ENCODE measurements around the gene SKAP1. TPM values are rescaled to one million over a fixed set of nuclear protein-coding genes. Genes with fewer than 3 reads are reported as not detected.
"Not testable (repeated sequence)": the region's sequence is repeated elsewhere in the genome, so short reads cannot be mapped to it uniquely, and the experiment has no call there.

SKAP1 gene
- total RNA-seq, 1 experiment from 2014 or later: not detected

GRCh38 chr17:48378238-48378637, 51.8 kb downstream of the SKAP1 start:
- DNase-seq: no peak

GRCh38 chr17:48376682-48377325, 53.2 kb downstream of the SKAP1 start:
- H3K36me3 ChIP-seq (replicated peaks; ENCODE audit: control insufficient read depth, insufficient read depth, low read length): no peaks in the 10 kb centered on the region
- 0 out of 2 replicates have a peak, but pooled peaks cover 1% of the 10 kb centered on the region for H3K27me3 ChIP-seq (ENCODE audit: control insufficient read depth, insufficient read depth, low read length)
- H3K4me3 ChIP-seq (ENCODE audit: insufficient read depth, low read depth, low read length): no peak overlapping the region
- DNase-seq: no peak

More at GRCh38 chr17:48378238-48378637, 51.8 kb downstream of the SKAP1 start:
- Histone ChIP-seq H3K36me3 (replicated peaks; ENCODE audit: control insufficient read depth, insufficient read depth, low read length) (no peaks in the 10 kb centered on the region), H3K27me3 (ENCODE audit: control insufficient read depth, insufficient read depth, low read length) (0 out of 2 replicates have a peak, but pooled peaks cover 1% of the 10 kb centered on the region), H3K4me3 (ENCODE audit: insufficient read depth, low read depth, low read length) (no peak overlapping the region)

GRCh38 chr17:48375356-48375755, 54.7 kb downstream of the SKAP1 start:
- DNase-seq: no peak
- H3K36me3 ChIP-seq (replicated peaks; ENCODE audit: control insufficient read depth, insufficient read depth, low read length): no peaks in the 10 kb centered on the region
- H3K4me3 ChIP-seq (ENCODE audit: insufficient read depth, low read depth, low read length): no peak overlapping the region
- 0 out of 2 replicates have a peak, but pooled peaks cover 1% of the 10 kb centered on the region for H3K27me3 ChIP-seq (ENCODE audit: control insufficient read depth, insufficient read depth, low read length)

GRCh38 chr17:48374650-48375230, 55.3 kb downstream of the SKAP1 start:
- peak; percentile 61 for DNase-seq
- Histone ChIP-seq H3K4me3 (ENCODE audit: insufficient read depth, low read depth, low read length) (no peak overlapping the region), H3K36me3 (replicated peaks; ENCODE audit: control insufficient read depth, insufficient read depth, low read length) (no peaks in the 10 kb centered on the region), H3K27me3 (ENCODE audit: control insufficient read depth, insufficient read depth, low read length) (0 out of 2 replicates have a peak, but pooled peaks cover 1% of the 10 kb centered on the region)

- DNase-seq: no peak
- H3K36me3 ChIP-seq (replicated peaks; ENCODE audit: control insufficient read depth, insufficient read depth, low read length): no peaks in the 10 kb centered on the region
- H3K4me3 ChIP-seq (ENCODE audit: insufficient read depth, low read depth, low read length): no peak overlapping the region
- 0 out of 2 replicates have a peak, but pooled peaks cover 1% of the 10 kb centered on the region for H3K27me3 ChIP-seq (ENCODE audit: control insufficient read depth, insufficient read depth, low read length)
Observed at GRCh38 chr17:48373883-48374282, 56.1 kb downstream of the SKAP1 start.

GRCh38 chr17:48373130-48373830, 56.7 kb downstream of the SKAP1 start:
- Histone ChIP-seq H3K36me3 (replicated peaks; ENCODE audit: control insufficient read depth, insufficient read depth, low read length) (no peaks in the 10 kb centered on the region), H3K4me3 (ENCODE audit: insufficient read depth, low read depth, low read length) (no peak overlapping the region), H3K27me3 (ENCODE audit: control insufficient read depth, insufficient read depth, low read length) (0 out of 2 replicates have a peak, but pooled peaks cover under 1% of the 10 kb centered on the region)
- DNase-seq: no peak

GRCh38 chr17:48368967-48369366, 61.0 kb downstream of the SKAP1 start:
- H3K27me3 ChIP-seq (ENCODE audit: control insufficient read depth, insufficient read depth, low read length); H3K36me3 ChIP-seq (replicated peaks; ENCODE audit: control insufficient read depth, insufficient read depth, low read length); H3K4me3 ChIP-seq (ENCODE audit: insufficient read depth, low read depth, low read length); DNase-seq: not testable (repeated sequence)

- no peak overlapping the region for H3K4me3 ChIP-seq (ENCODE audit: insufficient read depth, low read depth, low read length)
- DNase-seq: no peak
- no peaks in the 10 kb centered on the region for H3K36me3 ChIP-seq (replicated peaks; ENCODE audit: control insufficient read depth, insufficient read depth, low read length)
- H3K27me3 ChIP-seq (ENCODE audit: control insufficient read depth, insufficient read depth, low read length): no peaks in the 10 kb centered on the region
Observed at GRCh38 chr17:48368352-48368908, 61.6 kb downstream of the SKAP1 start.

- H3K4me3 ChIP-seq (ENCODE audit: insufficient read depth, low read depth, low read length): no peak overlapping the region
- no peaks in the 10 kb centered on the region for H3K27me3 ChIP-seq (ENCODE audit: control insufficient read depth, insufficient read depth, low read length)
- H3K36me3 ChIP-seq (replicated peaks; ENCODE audit: control insufficient read depth, insufficient read depth, low read length): no peaks in the 10 kb centered on the region
- no peak for DNase-seq
Observed at GRCh38 chr17:48363161-48363560, 66.9 kb downstream of the SKAP1 start.

- H3K27me3 ChIP-seq (ENCODE audit: control insufficient read depth, insufficient read depth, low read length); DNase-seq; H3K36me3 ChIP-seq (replicated peaks; ENCODE audit: control insufficient read depth, insufficient read depth, low read length); H3K4me3 ChIP-seq (ENCODE audit: insufficient read depth, low read depth, low read length): not testable (repeated sequence)
Observed at GRCh38 chr17:48360861-48361633, 69.0 kb downstream of the SKAP1 start.

- DNase-seq: no peak
- Histone ChIP-seq H3K27me3 (ENCODE audit: control insufficient read depth, insufficient read depth, low read length) (no peaks in the 10 kb centered on the region), H3K4me3 (ENCODE audit: insufficient read depth, low read depth, low read length) (no peak overlapping the region), H3K36me3 (replicated peaks; ENCODE audit: control insufficient read depth, insufficient read depth, low read length) (no peaks in the 10 kb centered on the region)
Observed at GRCh38 chr17:48357779-48358602, 72.0 kb downstream of the SKAP1 start.

- Histone ChIP-seq H3K27me3 (ENCODE audit: control insufficient read depth, insufficient read depth, low read length) (no peaks in the 10 kb centered on the region), H3K36me3 (replicated peaks; ENCODE audit: control insufficient read depth, insufficient read depth, low read length) (no peaks in the 10 kb centered on the region), H3K4me3 (ENCODE audit: insufficient read depth, low read depth, low read length) (no peak overlapping the region)
- no peak for DNase-seq
Observed at GRCh38 chr17:48356866-48357265, 73.1 kb downstream of the SKAP1 start.

GRCh38 chr17:48352630-48353029, 77.4 kb downstream of the SKAP1 start:
- H3K4me3 ChIP-seq (ENCODE audit: insufficient read depth, low read depth, low read length): no peak overlapping the region
- H3K36me3 ChIP-seq (replicated peaks; ENCODE audit: control insufficient read depth, insufficient read depth, low read length): no peaks in the 10 kb centered on the region
- DNase-seq: no peak
- no peaks in the 10 kb centered on the region; the same call in 1 of the 2 replicates for H3K27me3 ChIP-seq (ENCODE audit: control insufficient read depth, insufficient read depth, low read length)
